Measurements from ENCODE around the gene UGT1A8.

DNA sequence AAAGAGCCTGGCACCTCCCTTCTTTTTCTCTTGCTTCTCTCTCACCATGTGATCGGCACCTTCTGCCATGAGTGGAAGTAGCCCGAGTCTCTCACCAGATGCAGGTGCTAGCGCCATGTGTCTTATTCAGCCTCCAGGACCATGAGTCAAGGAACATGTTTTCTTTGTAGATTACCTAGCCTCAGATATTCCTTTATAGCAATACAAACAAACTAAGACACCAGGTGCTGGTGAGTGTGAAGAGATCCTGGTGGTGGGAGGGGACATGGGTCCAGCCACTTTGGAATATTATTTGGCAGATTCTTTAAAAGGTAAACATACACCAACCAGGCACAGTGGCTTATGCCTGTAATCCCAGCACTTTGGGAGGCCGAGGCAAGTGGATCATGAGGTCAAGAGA, 45.0 kb upstream of the UGT1A8 start:
- TF ChIP-seq, protein P1, sequence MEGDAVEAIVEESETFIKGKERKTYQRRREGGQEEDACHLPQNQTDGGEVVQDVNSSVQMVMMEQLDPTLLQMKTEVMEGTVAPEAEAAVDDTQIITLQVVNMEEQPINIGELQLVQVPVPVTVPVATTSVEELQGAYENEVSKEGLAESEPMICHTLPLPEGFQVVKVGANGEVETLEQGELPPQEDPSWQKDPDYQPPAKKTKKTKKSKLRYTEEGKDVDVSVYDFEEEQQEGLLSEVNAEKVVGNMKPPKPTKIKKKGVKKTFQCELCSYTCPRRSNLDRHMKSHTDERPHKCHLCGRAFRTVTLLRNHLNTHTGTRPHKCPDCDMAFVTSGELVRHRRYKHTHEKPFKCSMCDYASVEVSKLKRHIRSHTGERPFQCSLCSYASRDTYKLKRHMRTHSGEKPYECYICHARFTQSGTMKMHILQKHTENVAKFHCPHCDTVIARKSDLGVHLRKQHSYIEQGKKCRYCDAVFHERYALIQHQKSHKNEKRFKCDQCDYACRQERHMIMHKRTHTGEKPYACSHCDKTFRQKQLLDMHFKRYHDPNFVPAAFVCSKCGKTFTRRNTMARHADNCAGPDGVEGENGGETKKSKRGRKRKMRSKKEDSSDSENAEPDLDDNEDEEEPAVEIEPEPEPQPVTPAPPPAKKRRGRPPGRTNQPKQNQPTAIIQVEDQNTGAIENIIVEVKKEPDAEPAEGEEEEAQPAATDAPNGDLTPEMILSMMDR (IDR thresholded peaks at IDR 0.05; ENCODE audit: extremely low read depth in 1 of 2, insufficient read depth in 1 of 2, low read depth in 1 of 2, low read length in 2 of 2): no peak
- no peak for TF ChIP-seq POLR2A (IDR thresholded peaks at IDR 0.05; ENCODE audit: low read depth, low read length)

All from endothelial cell of umbilical vein (primary cell).